GM11168 (cell line): ENCODE measurements around the gene NCMAP.
"Not testable (repeated sequence)": the region's sequence is repeated elsewhere in the genome, so short reads cannot be mapped to it uniquely, and the experiment has no call there.

Source experiments
- in situ Hi-C: fragments of 300-500 bp; cut with MboI; formaldehyde crosslinking; loops from one replicate; pipeline ENCODE4 v1.12.0; 2022; ENCODE audit warnings: low sequenced_read_pairs; ENCODE audit not compliant: unreplicated experiment

NCMAP gene, protein sequence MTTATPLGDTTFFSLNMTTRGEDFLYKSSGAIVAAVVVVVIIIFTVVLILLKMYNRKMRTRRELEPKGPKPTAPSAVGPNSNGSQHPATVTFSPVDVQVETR

DNA sequence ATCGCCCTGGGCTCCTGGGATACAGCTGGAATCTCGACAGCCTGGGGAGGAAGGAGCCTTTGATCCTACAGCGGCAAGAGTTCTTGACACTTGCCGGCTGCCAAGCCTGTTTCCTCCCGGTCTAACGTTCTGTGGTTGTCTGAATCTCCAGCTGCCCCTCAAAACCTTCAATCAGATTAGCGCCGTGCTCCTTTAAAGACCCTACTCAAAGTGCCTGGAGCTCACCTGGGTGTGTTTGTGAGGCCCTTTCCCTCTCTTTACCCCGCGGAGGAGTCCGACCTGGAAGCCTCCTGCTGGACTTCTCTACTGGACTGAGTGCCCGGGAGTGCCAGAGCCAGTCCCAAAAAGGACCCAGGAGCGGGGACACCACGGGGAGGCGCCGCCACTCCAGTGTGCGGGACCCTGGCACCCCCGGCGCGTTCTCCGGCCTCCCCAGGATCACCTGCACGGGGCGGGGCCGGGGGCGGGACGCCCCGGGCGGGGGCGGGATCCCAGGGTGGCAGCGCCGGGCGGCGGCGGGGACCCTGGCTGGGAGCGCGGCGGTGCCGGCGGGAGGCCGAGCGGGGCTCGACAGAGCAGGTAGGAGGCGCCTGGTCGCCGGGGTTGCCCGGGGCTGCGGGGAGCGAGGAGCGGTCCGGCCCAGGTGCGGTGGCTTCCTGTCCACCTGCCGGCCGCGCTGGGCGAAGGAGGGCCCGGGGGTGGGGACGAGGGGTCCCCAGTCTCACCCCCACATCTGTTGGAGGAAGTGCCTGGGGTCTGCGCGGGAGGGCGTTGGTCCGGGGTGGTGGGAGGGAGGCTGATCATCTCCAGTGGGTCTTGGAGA, at the start of gene NCMAP:
Gene NCMAP, plus strand, starts transcription at position 497 of the 823 bp plus-strand sequence. CDS start 39,344 bp downstream, outside the sequence.
- in situ Hi-C loops = no loop called here

DNA sequence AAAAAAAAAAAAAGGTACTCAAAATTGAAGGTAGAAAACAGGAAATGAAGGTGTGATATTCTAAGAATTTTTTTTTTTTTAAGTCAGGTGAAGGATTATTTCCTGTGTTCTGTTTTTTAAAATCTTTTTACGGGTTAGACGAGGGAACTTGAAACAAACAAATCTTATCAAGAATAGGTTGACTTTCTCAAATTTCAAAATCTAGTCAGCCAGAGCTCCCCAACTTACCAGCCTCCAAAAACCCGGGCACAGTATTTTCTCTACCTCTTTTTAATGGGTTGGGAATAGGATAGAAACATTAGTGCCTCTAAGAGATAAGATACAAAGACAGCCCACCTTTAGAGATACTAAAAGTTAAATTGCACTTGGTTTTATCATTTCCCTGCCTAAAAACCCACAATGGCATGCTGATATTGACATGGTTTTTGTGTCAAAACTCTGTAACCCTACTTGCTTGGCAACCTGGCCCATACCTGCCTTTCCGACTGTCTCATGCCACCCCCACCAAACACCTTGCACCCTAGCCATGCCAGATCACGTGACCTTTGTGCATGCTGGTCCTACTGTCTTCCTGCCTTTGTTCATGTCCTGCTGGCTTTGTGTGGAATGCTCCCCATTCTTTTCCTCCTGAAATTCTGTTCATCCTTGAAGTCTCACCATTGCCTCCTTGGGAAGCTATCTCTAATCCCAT, 49.1 kb upstream of the NCMAP start:
- in situ Hi-C loops = no loop called here

DNA sequence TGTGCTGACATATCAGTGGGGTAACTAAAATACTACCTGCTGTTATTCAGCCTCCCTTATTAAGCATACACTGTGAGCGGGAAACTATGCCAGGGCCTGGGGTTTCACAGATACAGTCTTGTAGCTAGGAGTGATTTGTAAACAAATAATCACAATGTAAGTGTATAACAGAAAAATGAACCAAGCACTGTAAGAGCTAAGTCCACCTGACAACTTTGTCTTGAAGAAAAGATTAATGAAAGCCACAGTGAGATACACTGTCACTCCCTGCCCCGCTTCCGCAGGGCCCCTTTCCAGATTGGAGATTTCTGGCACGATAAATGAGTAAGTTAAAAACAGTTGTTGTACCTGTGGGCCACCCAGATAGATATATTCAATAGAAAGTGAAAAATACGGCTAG, 48.5 kb upstream of the NCMAP start:
- in situ Hi-C loops = no loop called here

DNA sequence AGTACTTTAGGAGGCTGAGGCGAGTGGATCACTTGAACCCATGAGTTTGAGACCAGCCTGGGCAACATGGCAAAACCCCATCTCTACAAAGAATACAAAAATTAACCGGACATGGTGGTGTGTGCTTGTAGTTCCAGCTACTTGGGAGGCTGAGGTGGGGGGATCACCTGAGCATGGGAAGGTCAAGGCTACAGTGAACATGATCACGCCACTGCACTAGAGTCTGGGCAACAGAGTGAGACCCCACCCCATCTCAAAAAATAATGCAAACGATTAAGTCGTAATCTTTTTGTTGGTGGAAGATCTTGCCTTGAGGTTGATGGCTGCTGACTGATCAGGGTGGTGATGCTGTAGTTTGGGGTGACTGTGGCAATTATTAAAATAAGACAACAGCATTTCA, 47.0 kb upstream of the NCMAP start:
- in situ Hi-C loops = no loop called here

DNA sequence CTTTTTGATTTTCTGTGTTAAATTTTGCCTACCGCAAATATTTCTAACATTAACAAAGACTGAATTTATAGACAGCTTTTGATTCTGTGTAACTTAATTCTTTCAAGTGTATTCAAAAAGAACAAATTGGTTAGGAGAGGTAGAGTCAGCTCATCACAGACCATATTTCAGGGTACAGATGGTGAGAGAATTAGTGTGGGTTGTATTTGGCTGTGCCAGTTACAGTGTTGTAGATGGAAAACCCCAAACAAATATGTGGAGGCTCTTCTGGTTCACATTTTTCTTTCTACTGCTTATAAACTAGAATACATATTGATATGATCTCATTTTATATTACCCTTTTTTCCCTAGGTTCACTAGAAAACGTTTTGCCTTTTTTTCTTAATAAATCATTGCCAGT, 42.2 kb upstream of the NCMAP start:
- in situ Hi-C loops = no loop called here

DNA sequence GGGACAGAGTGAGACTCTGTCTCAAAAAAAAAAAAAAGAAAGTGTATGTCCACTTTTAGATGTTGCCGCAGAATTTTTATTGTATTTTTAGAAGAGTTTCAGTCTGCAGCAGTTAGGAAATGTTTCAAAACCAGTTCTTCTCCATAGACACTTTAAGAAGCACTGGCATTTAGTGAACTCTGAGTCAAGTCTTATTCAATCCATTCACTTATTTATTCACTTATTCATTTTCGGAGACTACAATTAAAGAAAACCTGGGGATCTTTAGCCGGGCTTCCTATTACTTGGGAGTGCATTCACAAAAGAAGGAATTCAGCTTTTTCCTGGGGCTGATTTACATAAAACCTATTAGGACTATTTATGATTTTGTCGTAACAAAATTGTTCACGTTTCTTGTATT, 40.9 kb upstream of the NCMAP start:
- in situ Hi-C loops = no loop called here

DNA sequence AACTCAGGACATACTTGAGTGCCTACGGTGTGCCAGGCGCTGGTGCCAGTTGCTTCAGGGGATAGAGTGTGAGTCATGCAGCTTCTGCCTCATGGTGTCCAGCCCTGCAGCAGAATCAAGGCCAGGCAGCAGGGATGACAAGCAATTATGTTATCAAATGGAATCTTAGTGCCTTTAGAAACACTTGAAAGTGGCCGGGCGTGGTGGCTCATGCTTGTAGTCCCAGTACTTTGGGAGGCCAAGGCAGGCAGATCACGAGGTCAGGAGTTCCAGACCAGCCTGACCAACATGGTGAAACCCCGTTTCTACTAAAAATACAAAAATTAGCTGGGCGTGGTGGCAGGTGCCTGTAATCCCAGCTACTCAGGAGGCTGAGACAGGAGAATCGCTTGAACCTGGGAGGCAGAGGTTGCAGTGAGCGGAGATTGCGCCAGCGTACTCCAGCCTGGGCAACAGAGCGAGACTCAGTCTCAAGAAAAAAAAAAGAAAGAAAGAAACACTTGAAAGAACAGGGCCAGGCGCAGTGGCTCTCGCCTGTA, 40.1 kb upstream of the NCMAP start:
- in situ Hi-C loops = not testable (repeated sequence)

DNA sequence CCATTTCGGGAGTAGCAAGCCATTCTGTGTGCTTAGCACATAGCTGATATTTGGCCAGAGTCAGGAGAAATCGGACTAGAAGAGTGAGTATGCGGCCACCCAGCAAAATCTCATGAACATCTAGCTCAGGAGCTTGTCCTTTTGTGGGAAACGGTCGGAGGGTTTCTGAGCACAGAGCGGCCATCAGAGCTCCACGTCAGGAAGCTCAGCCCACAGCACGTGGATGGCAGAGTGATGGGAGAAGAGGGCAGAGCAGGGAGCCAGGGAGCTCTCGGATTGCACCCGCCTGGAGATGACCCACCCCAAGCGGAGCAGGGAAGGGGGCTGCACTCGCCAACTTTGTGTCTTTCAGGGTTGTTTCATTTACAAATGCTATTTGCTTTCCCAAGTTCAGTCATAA, 39.4 kb upstream of the NCMAP start:
- in situ Hi-C loops = no loop called here

DNA sequence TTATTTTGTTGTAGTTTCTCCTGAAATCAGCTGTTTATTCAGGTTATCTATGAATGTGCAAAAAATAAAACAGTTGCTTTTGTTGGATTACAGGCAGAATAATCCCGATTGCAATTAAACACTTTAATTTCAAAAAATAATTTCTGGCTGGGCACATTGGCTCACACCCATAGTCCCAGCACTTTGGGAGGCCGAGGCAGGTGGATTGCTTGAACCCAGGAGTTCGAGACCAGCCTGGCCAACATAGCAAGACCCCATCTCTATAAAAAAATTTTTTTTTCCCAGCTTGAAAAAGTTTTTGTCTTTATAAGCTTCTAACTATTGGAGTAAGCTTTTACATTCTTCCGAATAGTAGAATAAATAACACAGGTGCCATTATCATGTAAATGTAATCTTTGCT, 38.0 kb upstream of the NCMAP start:
- in situ Hi-C loops = no loop called here

DNA sequence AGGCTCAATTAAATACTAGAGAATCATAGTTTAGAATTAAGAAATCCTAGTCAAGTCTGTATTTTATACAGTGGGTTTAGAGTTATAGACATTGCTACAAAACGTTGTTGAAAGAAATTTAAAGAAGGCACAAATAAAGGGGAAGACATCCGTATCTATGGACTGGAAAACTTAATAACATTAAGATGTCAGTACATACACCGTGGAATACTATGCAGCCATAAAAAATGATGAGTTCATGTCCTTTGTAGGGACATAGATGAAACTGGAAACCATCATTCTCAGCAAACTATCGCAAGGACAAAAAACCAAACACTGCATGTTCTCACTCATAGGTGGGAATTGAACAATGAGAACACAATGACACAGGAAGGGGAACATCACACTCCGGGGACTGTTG, 35.6 kb upstream of the NCMAP start:
- in situ Hi-C loops = not testable (repeated sequence)

DNA sequence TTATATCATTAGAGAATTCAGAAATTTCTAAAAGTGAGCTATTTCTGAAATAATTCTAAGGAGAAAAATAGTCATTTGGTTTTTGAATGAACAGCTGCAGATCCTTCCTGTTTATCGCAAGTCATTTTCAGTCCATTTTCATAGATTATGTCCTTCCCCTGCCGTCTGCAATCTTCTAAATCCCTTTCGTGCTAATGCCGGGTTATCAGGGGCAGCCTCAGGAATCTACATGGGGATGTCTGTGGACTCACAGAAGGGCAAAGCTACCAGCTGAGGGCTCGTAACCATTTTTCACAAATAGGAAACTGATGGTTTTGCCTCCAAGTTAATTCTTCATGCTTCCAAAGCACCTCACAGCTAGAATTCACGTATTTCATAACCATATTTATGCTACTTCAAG, 30.3 kb upstream of the NCMAP start:
- in situ Hi-C loops = no loop called here

DNA sequence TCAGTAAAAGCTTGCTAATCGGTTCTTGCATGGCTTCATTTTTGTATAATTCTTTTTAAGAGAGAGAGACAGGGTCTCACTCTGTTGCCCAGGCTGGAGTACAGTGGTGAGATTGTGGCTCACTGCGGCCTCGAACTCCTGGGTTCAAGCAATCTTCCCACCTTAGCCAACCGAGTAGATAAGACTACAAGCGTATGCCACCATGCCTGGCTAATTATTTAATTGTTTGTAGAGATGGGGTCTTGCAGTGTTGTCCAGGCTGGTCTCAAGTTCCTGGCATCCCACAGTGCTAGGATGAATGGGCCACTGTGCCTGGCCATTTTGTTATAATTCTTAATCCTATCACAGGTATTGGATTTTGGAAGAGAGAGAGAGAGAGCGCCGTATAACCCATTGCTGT, 29.8 kb upstream of the NCMAP start:
- in situ Hi-C loops = no loop called here

DNA sequence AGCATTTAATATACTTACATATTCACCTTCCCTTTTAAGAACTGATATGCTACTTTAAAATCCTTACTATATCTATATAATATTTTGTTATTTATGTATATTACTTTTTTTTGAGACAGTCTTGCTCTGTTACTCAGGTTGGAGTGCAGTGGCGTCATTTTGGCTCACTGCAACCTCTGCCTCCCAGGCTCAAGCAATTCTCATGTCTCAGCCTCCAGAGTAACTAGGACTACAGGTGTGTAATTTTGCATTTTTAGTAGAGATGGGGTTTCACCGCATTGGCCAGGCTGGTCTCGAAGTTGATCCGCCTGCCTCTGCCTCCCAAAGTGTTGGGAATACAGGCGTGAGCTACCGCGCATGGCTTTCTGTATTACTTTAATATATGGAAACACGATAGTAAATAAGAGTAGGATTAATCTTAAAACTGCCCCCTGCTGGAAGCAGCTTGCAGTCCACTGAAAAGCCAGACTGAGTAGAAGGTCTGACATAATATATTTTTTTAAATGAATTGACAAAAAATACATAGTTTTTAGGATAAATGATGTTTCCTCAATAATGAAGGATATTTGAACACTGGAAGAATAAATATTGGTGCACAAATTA, 28.8 kb upstream of the NCMAP start:
- in situ Hi-C loops = no loop called here

DNA sequence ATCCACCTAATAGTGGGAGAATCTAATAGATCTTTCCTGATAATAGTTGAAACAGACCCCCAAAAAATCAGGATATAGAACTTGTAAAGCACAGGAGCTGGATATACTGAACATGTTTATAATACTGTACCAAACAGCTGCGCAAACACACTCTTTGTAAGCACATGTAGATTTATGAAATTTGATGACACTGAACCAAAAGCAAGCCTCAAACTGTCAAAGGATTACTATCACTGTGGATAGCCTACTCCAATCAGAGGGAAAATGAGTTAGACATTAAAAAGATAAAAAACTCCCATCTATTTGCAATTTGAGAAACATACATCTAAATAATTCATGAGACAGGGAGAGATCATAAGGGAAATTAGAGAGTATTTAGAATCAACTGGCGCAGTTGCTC, 27.1 kb upstream of the NCMAP start:
- in situ Hi-C loops = no loop called here

DNA sequence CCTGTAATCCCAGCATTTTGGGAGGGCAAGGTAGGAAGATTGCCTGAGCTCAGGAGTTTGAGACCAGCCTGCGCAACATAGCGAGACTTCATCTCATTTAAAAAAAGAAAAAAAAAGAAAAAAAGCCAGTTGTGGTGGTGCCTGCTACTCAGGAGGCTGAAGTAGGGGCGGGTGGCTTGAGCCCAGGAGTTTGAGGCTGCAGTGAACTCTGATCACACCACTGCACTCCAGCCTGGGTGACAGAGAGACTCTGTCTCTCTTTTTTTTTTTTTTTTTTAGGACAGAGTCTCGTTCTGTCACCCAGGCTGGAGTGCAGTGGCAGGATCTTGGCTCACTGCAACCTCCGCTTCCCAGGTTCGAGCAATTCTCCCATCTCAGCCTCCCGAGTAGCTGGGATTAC, 26.6 kb upstream of the NCMAP start:
- in situ Hi-C loops = not testable (repeated sequence)

DNA sequence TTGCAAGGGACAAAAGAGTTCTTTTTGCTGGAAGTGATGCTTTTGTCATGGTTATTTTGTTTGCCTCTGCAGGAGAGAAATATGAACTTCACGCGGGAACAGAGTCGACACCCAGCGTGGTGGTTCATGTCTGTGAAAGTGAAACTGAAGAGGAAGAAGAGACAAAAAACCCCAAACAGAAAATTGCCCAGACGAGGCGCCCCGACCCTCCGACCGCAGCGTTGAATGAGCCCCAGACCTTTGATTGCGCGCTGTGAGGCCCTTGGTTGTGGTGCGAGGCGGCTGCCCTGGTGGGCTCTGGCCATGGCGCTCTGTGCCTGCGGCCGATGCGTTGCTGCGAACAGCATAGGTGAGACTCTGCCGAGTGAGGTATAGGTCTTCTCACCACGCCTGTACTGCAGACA, 20.9 kb upstream of the NCMAP start:
- in situ Hi-C loops = no loop called here

DNA sequence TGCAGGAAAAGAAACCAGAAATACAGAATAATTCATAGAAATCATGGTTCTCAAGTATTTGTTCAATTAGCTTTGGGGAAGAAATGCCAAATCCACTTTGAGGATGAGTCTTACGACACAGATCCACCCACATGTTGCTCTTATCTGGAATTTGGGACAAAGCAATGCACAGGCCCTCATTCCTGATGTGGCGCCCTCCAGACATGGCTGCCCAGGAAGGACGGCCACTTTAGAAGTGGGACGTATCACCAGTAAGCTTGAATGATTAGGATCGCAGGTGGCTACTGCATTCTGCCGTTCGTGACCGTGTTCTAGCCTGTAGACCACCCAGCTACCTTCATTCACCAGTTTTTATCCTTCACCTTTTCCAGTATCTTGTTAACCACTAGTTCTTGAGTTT, 20.1 kb upstream of the NCMAP start:
- in situ Hi-C loops = no loop called here

DNA sequence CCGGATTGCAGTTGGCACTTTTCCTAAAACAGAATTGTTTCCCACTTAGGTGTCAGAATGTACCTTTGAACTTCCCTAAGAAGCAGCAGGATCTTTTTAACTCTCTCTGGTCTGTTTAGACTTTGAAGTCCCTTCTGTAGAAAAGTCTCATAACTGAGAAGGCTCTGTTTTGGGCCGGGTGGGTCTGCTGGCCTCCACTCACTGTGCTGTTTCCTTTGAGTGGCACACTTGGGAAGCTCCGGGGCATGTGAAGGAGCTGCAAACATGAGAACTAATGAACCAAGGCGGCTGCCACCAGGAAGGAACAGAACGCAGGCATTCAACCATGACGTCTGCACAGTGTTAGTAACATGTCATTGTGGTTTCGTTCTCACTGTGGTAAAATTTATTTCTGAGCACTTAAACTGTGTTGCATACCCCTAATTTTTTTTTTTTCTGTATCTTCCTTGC, 19.5 kb upstream of the NCMAP start:
- in situ Hi-C loops = no loop called here

DNA sequence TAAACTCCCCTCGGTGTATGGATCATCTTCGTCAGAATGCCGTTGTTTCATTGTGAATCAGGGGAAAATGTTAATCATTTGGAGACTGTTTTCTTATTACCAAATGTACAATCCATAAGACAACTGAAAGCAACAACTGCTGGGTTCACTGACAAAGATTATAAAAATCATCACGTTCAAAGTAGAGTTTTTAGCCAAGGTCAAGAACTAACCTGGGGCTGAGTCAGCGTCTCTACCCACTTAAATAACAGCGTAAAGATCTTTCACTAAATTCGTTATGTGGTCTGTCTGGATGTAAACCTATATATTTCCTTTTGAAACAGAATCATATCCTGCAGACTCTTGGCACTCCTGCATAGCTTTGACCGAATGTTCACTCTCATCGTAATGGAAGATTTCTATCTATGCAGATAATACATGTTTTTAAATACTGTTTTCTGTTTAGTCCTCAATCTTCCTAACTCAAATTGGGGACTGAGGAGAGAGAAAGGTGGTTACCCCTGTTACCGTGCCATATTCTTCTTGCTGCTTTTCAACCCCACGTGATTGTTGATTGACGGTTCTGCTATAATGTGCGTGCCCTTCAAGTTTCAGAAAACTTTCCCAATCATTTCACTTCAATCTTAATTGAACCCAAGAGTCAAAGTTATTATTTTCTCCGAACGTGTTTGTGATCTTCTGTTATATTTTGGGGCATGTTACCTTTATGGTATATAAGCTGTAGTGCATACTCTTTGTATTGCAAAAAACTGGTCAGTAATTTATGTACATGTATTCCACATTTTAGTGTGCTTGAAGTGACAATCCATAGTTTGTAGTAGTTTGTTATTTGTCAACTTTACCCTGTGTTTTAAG, 15.6 kb upstream of the NCMAP start:
- in situ Hi-C loops = no loop called here
